Ishikawa (cell line): ENCODE measurements around the gene TSPAN11.

ENCODE experiments used
- CEBPB ChIP-seq: IDR thresholded peaks from 2 replicates; pipeline ENCODE4 v1.6.1; 2012
- NFIC ChIP-seq: IDR thresholded peaks from 2 replicates; pipeline ENCODE4 v1.6.1; 2012
- TAF1 ChIP-seq: IDR thresholded peaks from 2 replicates; pipeline ENCODE4 v1.6.1; 2012; ENCODE audit warnings: low read depth, mild to moderate bottlenecking
- TEAD4 ChIP-seq: IDR thresholded peaks from 2 replicates; pipeline ENCODE4 v1.6.1; 2012
- ZBTB7A ChIP-seq: IDR thresholded peaks from 2 replicates; pipeline ENCODE4 v1.6.1; 2012; ENCODE audit warnings: low read depth

GRCh38 chr12:30975581-30975980 is 49.0 kb downstream of the TSPAN11 start:
- no peak for TF ChIP-seq CEBPB
- TF ChIP-seq TEAD4: no peak
- no peak for TF ChIP-seq ZBTB7A
- TF ChIP-seq TAF1: no peak
- TF ChIP-seq NFIC: no peak
